ENCODE results near the gene SEC31B.

The SEC31B gene

GRCh38 chr10:100519311-100520051 lies at the start of gene SEC31B:
SEC31B (minus strand) TSS chr10:100519861; CDS start chr10:100516952, 2,909 bp downstream.
- no peak for DNase-seq

- DNase-seq: no peak
Observed at GRCh38 chr10:100568912-100569311, 49.3 kb upstream of the SEC31B start.

- no peak for DNase-seq
Observed at GRCh38 chr10:100567826-100568225, 48.2 kb upstream of the SEC31B start.

GRCh38 chr10:100567249-100567648 lies 47.6 kb upstream of the SEC31B start:
- no peak for DNase-seq

GRCh38 chr10:100566561-100566960 lies 46.9 kb upstream of the SEC31B start:
- no peak for DNase-seq

- DNase-seq: no peak
Observed at GRCh38 chr10:100565206-100565985, 45.7 kb upstream of the SEC31B start.

GRCh38 chr10:100562008-100562672 lies 42.5 kb upstream of the SEC31B start:
- no peak for DNase-seq

GRCh38 chr10:100561005-100561404 lies 41.3 kb upstream of the SEC31B start:
- no peak for DNase-seq

- no peak for DNase-seq
Observed at GRCh38 chr10:100560248-100560647, 40.6 kb upstream of the SEC31B start.

GRCh38 chr10:100554902-100555301 lies 35.2 kb upstream of the SEC31B start:
- no peak for DNase-seq

GRCh38 chr10:100553929-100554328 lies 34.3 kb upstream of the SEC31B start:
- no peak for DNase-seq

GRCh38 chr10:100551738-100552137 lies 32.1 kb upstream of the SEC31B start:
- DNase-seq: no peak

- DNase-seq: no peak
Observed at GRCh38 chr10:100551196-100551595, 31.5 kb upstream of the SEC31B start.

GRCh38 chr10:100544950-100545349 lies 25.3 kb upstream of the SEC31B start:
- DNase-seq: no peak

- DNase-seq: no peak
Observed at GRCh38 chr10:100537475-100537874, 17.8 kb upstream of the SEC31B start.

- DNase-seq: peak; percentile 10
Observed at GRCh38 chr10:100535715-100536353, 16.2 kb upstream of the SEC31B start, which contains the start of gene HIF1AN. HIF1AN (plus strand) TSS chr10:100535943; CDS start chr10:100535959, 16 bp downstream.

- DNase-seq: no peak
Observed at GRCh38 chr10:100535338-100535714, 15.7 kb upstream of the SEC31B start.

- DNase-seq: no peak
Observed at GRCh38 chr10:100534726-100535125, 15.1 kb upstream of the SEC31B start.

- no peak for DNase-seq
Observed at GRCh38 chr10:100531761-100532160, 12.1 kb upstream of the SEC31B start.

GRCh38 chr10:100529475-100530298 lies 10.0 kb upstream of the SEC31B start, which contains the start of gene NDUFB8:
NDUFB8 (minus strand) TSS chr10:100529871; CDS start chr10:100529851, 20 bp downstream.
- peak; percentile 3 for DNase-seq

GRCh38 chr10:100528921-100529474 lies 9.3 kb upstream of the SEC31B start:
- no peak for DNase-seq
